Esophagus muscularis mucosa (tissue), 4 donors: ENCODE results near the gene STX8.

ENCODE experiments used
- CTCF ChIP-seq, 3 experiments: fragments of 200-600 bp in 2 of 3; fragments of 450-650 bp in 1 of 3; sonication (generic) in 2 of 3; IDR thresholded peaks; one replicate each; pipeline ENCODE4 v1.5.1; 2017 to 2019; ENCODE audit warnings: antibody characterized with exemption in 3 of 3, mild to moderate bottlenecking in 2 of 3, moderate library complexity in 1 of 3
- EP300 ChIP-seq: sonication (generic); formaldehyde crosslinking; IDR thresholded peaks from one replicate; pipeline ENCODE4 v1.6.1; 2017; ENCODE audit warnings: antibody characterized with exemption
- POLR2A ChIP-seq: fragments of 450-650 bp; IDR thresholded peaks from one replicate; pipeline ENCODE4 v1.6.1; 2017; ENCODE audit warnings: antibody characterized with exemption, moderate library complexity, mild to moderate bottlenecking, low read depth

DNA sequence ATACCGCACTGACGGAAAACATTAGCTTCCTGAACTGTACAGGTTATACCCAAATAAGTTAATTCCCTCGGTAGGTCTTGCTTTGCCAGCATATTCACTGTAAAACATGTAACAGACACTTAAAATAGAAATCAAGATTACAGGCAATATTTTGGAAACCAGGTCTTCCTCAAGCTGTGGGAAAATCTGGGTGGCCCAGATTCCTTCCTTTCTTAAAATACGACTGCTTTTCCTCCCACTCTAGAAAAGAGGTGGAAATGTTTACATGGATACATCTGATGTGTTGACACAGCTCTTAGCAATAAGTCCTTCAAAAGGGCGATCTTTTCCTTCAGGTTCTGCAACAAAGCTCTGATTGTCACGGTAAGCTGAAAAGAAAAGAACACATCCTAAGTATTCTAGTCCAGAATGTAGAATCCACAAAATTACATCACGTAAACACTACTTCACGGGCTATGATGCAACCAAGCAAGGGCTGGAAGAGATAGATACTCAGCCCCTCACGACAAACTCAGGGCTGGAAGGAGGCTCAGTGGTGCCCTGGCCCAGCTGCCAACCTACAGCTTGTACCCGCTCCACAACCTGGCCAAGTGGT lies 18.4 kb downstream of the STX8 start:
- TF ChIP-seq POLR2A (no peak), EP300 (no peak), CTCF (IDR thresholded peaks at IDR 0.05) (no peak)
